Epidermal melanocyte (primary cell): Measurements from ENCODE around the gene TACR2.

Experiments
- DNase-seq: peaks from one replicate; pipeline ENCODE4 v3.0.0; 2011; ENCODE audit warnings: low spot score; ENCODE audit not compliant: insufficient read length

Gene TACR2

GRCh38 chr10:69419096-69419743 is 2.5 kb upstream of the TACR2 start:
- DNase-seq: no peak

GRCh38 chr10:69418052-69418752 is 1.5 kb upstream of the TACR2 start:
- no peak for DNase-seq

- no peak for DNase-seq
Measured at GRCh38 chr10:69417542-69417941, 824 bp upstream of the TACR2 start.

- no peak for DNase-seq
Measured at GRCh38 chr10:69415951-69416350, 767 bp downstream of the TACR2 start.

- no peak for DNase-seq
Measured at GRCh38 chr10:69415049-69415448, 1.7 kb downstream of the TACR2 start.

- DNase-seq: no peak
Measured at GRCh38 chr10:69414036-69415018, 2.4 kb downstream of the TACR2 start.

GRCh38 chr10:69413221-69413865 is 3.4 kb downstream of the TACR2 start:
- peak; percentile 51 for DNase-seq

GRCh38 chr10:69412232-69412790 is 4.4 kb downstream of the TACR2 start:
- DNase-seq: no peak

- DNase-seq: no peak
Measured at GRCh38 chr10:69411476-69411875, 5.2 kb downstream of the TACR2 start.

GRCh38 chr10:69410487-69410886 is 6.2 kb downstream of the TACR2 start:
- no peak for DNase-seq

GRCh38 chr10:69409968-69410367 is 6.8 kb downstream of the TACR2 start:
- no peak for DNase-seq

- DNase-seq: no peak
Measured at GRCh38 chr10:69409176-69409495, 7.6 kb downstream of the TACR2 start.

- DNase-seq: peak; percentile 93
Measured at GRCh38 chr10:69408318-69409175, 8.2 kb downstream of the TACR2 start.

- no peak for DNase-seq
Measured at GRCh38 chr10:69407621-69408301, 9.0 kb downstream of the TACR2 start.

- DNase-seq: no peak
Measured at GRCh38 chr10:69406816-69407580, 9.7 kb downstream of the TACR2 start.

- no peak for DNase-seq
Measured at GRCh38 chr10:69406302-69406811, 10.4 kb downstream of the TACR2 start.

- no peak for DNase-seq
Measured at GRCh38 chr10:69405221-69405620, 11.5 kb downstream of the TACR2 start.

GRCh38 chr10:69404786-69405185 is 11.9 kb downstream of the TACR2 start:
- DNase-seq: no peak

- no peak for DNase-seq
Measured at GRCh38 chr10:69403519-69403918, 13.2 kb downstream of the TACR2 start.
